G401 (cell line): ENCODE measurements around the gene GTSE1. TPM values are rescaled to one million over a fixed set of nuclear protein-coding genes. Genes with fewer than 3 reads are reported as not detected.
"Not testable (repeated sequence)": the region's sequence is repeated elsewhere in the genome, so short reads cannot be mapped to it uniquely, and the experiment has no call there.

Experiments used
- DNase-seq: peaks from one replicate; pipeline ENCODE4 v3.0.0-alpha.2; 2015; ENCODE audit warnings: low spot score
- in situ Hi-C: cut with HindIII; loops from 2 replicates; pipeline ENCODE4 v1.10.0; 2016; ENCODE audit warnings: low sequenced_read_pairs, mixed read lengths
- total RNA-seq: library from RNA; depleted of rRNA; stranded (reverse); fragments of >200 nt; shearing (Covaris generic); gene quantifications from 2 replicates; pipeline ENCODE4 v1.2.3, GENCODE V29; 2014

The GTSE1 gene
- total RNA-seq, 1 experiment from 2014 or later: 46.3 TPM

GRCh38 chr22:46290121-46290842, 6.4 kb upstream of the GTSE1 start:
- no peak for DNase-seq
- in situ Hi-C loops: no loop called here

- in situ Hi-C loops: no loop called here
- DNase-seq: no peak
Measured at GRCh38 chr22:46290843-46291785, 5.6 kb upstream of the GTSE1 start.

- DNase-seq: no peak
- in situ Hi-C loops: no loop called here
Measured at GRCh38 chr22:46292173-46292572, 4.5 kb upstream of the GTSE1 start.

GRCh38 chr22:46292732-46293131, 3.9 kb upstream of the GTSE1 start:
- DNase-seq: no peak

GRCh38 chr22:46293577-46294260, 3.0 kb upstream of the GTSE1 start:
- DNase-seq: no peak
- in situ Hi-C loops: no loop called here

More at GRCh38 chr22:46292732-46293131, 3.9 kb upstream of the GTSE1 start:
- in situ Hi-C loops: no loop called here

GRCh38 chr22:46294784-46295183, 1.9 kb upstream of the GTSE1 start:
- no peak for DNase-seq
- in situ Hi-C loops: no loop called here

GRCh38 chr22:46295277-46295971, 1.2 kb upstream of the GTSE1 start:
- in situ Hi-C loops: no loop called here
- DNase-seq: no peak

GRCh38 chr22:46297151-46297812, 612 bp downstream of the GTSE1 start:
- DNase-seq: no peak
- in situ Hi-C loops: no loop called here

- in situ Hi-C loops: no loop called here
- no peak for DNase-seq
Measured at GRCh38 chr22:46299101-46299500, 2.4 kb downstream of the GTSE1 start.

GRCh38 chr22:46300491-46300890, 3.8 kb downstream of the GTSE1 start:
- in situ Hi-C loops: no loop called here
- no peak for DNase-seq

GRCh38 chr22:46303347-46303965, 6.8 kb downstream of the GTSE1 start:
- in situ Hi-C loops: no loop called here
- DNase-seq: no peak

- in situ Hi-C loops: no loop called here
- DNase-seq: no peak
Measured at GRCh38 chr22:46308283-46308988, 11.8 kb downstream of the GTSE1 start.

GRCh38 chr22:46309526-46310085, 12.9 kb downstream of the GTSE1 start:
- in situ Hi-C loops: no loop called here
- DNase-seq: no peak

- no peak for DNase-seq
- in situ Hi-C loops: no loop called here
Measured at GRCh38 chr22:46312056-46312455, 15.4 kb downstream of the GTSE1 start.

- DNase-seq, in situ Hi-C loops: not testable (repeated sequence)
Measured at GRCh38 chr22:46312848-46313247, 16.2 kb downstream of the GTSE1 start.

- no peak for DNase-seq
- in situ Hi-C loops: no loop called here
Measured at GRCh38 chr22:46315976-46316375, 19.3 kb downstream of the GTSE1 start.

- in situ Hi-C loops: no loop called here
- DNase-seq: no peak
Measured at GRCh38 chr22:46317646-46318045, 21.0 kb downstream of the GTSE1 start.
